Stimulated activated effector memory CD8-positive, alpha-beta T cell treated with anti-CD3 and anti-CD28 coated beads, Interleukin-12 subunit alpha, Interleukin-12 subunit beta, amount 100 ng/mL, for 72 hours (primary cell): ENCODE measurements around the gene MAN2C1.
"Not testable (repeated sequence)": the region's sequence is repeated elsewhere in the genome, so short reads cannot be mapped to it uniquely, and the experiment has no call there.

ENCODE experiments used
- ATAC-seq: fragments of 150-1000 bp; cut with Tn5 transposase; 2 replicates; pipeline ENCODE4 v1.10.0; 2021
- DNase-seq, 2 donors: peaks; one replicate each; pipeline ENCODE4 v3.0.0; 2021 to 2022; ENCODE audit warnings: low spot score in 2 of 2
- H3K27ac Mint-ChIP-seq: one replicate; pipeline ENCODE4 v1.8.0; 2022; ENCODE audit warnings: mild to moderate bottlenecking, mixed read lengths
- H3K36me3 Mint-ChIP-seq: one replicate; pipeline ENCODE4 v1.8.0; 2022; ENCODE audit warnings: mild to moderate bottlenecking, mixed read lengths
- H3K4me1 Mint-ChIP-seq: one replicate; pipeline ENCODE4 v1.8.0; 2022; ENCODE audit warnings: mixed read lengths
- H3K4me3 Mint-ChIP-seq: one replicate; pipeline ENCODE4 v1.8.0; 2022; ENCODE audit warnings: mild to moderate bottlenecking, mixed read lengths
- H3K9me3 Mint-ChIP-seq: one replicate; pipeline ENCODE4 v1.8.0; 2022; ENCODE audit warnings: mixed read lengths

The MAN2C1 gene

GRCh38 chr15:75339531-75340240 is 28.7 kb downstream of the MAN2C1 start:
- no peak overlapping the region for H3K4me3 Mint-ChIP-seq
- peaks cover 18% of the 10 kb centered on the region for H3K36me3 Mint-ChIP-seq
- H3K27ac Mint-ChIP-seq, result peak overlapping the region; percentile 32
- H3K4me1 Mint-ChIP-seq, result peaks cover 20% of the 10 kb centered on the region
- DNase-seq (no peak), ATAC-seq (no peak)
- H3K9me3 Mint-ChIP-seq, result no peaks in the 10 kb centered on the region

- H3K4me3 Mint-ChIP-seq, result no peak overlapping the region
- DNase-seq (no peak), ATAC-seq (no peak)
- peaks cover 18% of the 10 kb centered on the region for H3K36me3 Mint-ChIP-seq
- H3K4me1 Mint-ChIP-seq, result peaks cover 20% of the 10 kb centered on the region
- peak overlapping the region; percentile 10 for H3K27ac Mint-ChIP-seq
- H3K9me3 Mint-ChIP-seq, result no peaks in the 10 kb centered on the region
Measured at GRCh38 chr15:75338661-75339240, 29.7 kb downstream of the MAN2C1 start.

GRCh38 chr15:75335705-75336355 is 32.6 kb downstream of the MAN2C1 start, which contains the start of gene COMMD4:
Gene COMMD4, plus strand, starts transcription at chr15:75336063. Its CDS starts 27 bp downstream, at chr15:75336090.
- H3K36me3 Mint-ChIP-seq, result peaks cover 17% of the 10 kb centered on the region
- peak within 1 kb of the TSS; percentile 95 for H3K4me3 Mint-ChIP-seq
- no peaks in the 10 kb centered on the region for H3K9me3 Mint-ChIP-seq
- H3K4me1 Mint-ChIP-seq, result peaks cover 20% of the 10 kb centered on the region
- ATAC-seq (peak; percentile 82), DNase-seq (peak; percentile 71 to 91)
- H3K27ac Mint-ChIP-seq, result peak within 1 kb of the TSS; percentile 99

GRCh38 chr15:75335313-75335704 is 33.1 kb downstream of the MAN2C1 start:
- Mint-ChIP-seq H3K4me3 (peak overlapping the region; percentile 95), H3K27ac (peak overlapping the region; percentile 99), H3K4me1 (peaks cover 20% of the 10 kb centered on the region), H3K9me3 (no peaks in the 10 kb centered on the region), H3K36me3 (peaks cover 13% of the 10 kb centered on the region)
- ATAC-seq, result no peak
- no peak for DNase-seq

- ATAC-seq, result not testable (repeated sequence)
Measured at GRCh38 chr15:75333654-75334419, 34.6 kb downstream of the MAN2C1 start.

GRCh38 chr15:75332093-75332492 is 36.3 kb downstream of the MAN2C1 start:
- not testable (repeated sequence) for H3K9me3 Mint-ChIP-seq, ATAC-seq, DNase-seq, H3K27ac Mint-ChIP-seq, H3K4me3 Mint-ChIP-seq, H3K36me3 Mint-ChIP-seq
- H3K4me1 Mint-ChIP-seq, result peaks cover 20% of the 10 kb centered on the region

More at GRCh38 chr15:75333654-75334419, 34.6 kb downstream of the MAN2C1 start:
- H3K27ac Mint-ChIP-seq, H3K9me3 Mint-ChIP-seq, DNase-seq, H3K4me3 Mint-ChIP-seq, H3K36me3 Mint-ChIP-seq: not testable (repeated sequence)
- peaks cover 20% of the 10 kb centered on the region for H3K4me1 Mint-ChIP-seq

- no peaks in the 10 kb centered on the region for H3K9me3 Mint-ChIP-seq
- DNase-seq (no peak), ATAC-seq (no peak)
- H3K27ac Mint-ChIP-seq, result no peak overlapping the region
- H3K4me1 Mint-ChIP-seq, result no peaks in the 10 kb centered on the region
- H3K4me3 Mint-ChIP-seq, result no peak overlapping the region
- H3K36me3 Mint-ChIP-seq, result no peaks in the 10 kb centered on the region
Measured at GRCh38 chr15:75329571-75329970, 38.8 kb downstream of the MAN2C1 start.

GRCh38 chr15:75328493-75329314 is 39.7 kb downstream of the MAN2C1 start:
- H3K36me3 Mint-ChIP-seq, result no peaks in the 10 kb centered on the region
- no peaks in the 10 kb centered on the region for H3K4me1 Mint-ChIP-seq
- H3K27ac Mint-ChIP-seq, result peak overlapping the region; percentile 44
- no peak for DNase-seq
- no peak overlapping the region for H3K4me3 Mint-ChIP-seq
- no peak for ATAC-seq
- no peaks in the 10 kb centered on the region for H3K9me3 Mint-ChIP-seq

- ATAC-seq, result no peak
- no peak for DNase-seq
- Mint-ChIP-seq H3K9me3 (no peaks in the 10 kb centered on the region), H3K27ac (peak overlapping the region; percentile 44), H3K36me3 (no peaks in the 10 kb centered on the region), H3K4me1 (no peaks in the 10 kb centered on the region), H3K4me3 (no peak overlapping the region)
Measured at GRCh38 chr15:75327491-75327890, 40.9 kb downstream of the MAN2C1 start.

- no peaks in the 10 kb centered on the region for H3K9me3 Mint-ChIP-seq
- H3K27ac Mint-ChIP-seq, result peak overlapping the region; percentile 10
- no peaks in the 10 kb centered on the region for H3K36me3 Mint-ChIP-seq
- H3K4me3 Mint-ChIP-seq, result no peak overlapping the region
- ATAC-seq (no peak), DNase-seq (no peak)
- no peaks in the 10 kb centered on the region for H3K4me1 Mint-ChIP-seq
Measured at GRCh38 chr15:75327005-75327404, 41.4 kb downstream of the MAN2C1 start.

GRCh38 chr15:75325922-75326321 is 42.5 kb downstream of the MAN2C1 start:
- H3K4me1 Mint-ChIP-seq, result no peaks in the 10 kb centered on the region
- no peaks in the 10 kb centered on the region for H3K36me3 Mint-ChIP-seq
- ATAC-seq (no peak), DNase-seq (no peak)
- no peak overlapping the region for H3K4me3 Mint-ChIP-seq
- H3K9me3 Mint-ChIP-seq, result no peaks in the 10 kb centered on the region
- H3K27ac Mint-ChIP-seq, result no peak overlapping the region

- Mint-ChIP-seq H3K27ac (no peak overlapping the region), H3K36me3 (no peaks in the 10 kb centered on the region), H3K9me3 (no peaks in the 10 kb centered on the region), H3K4me1 (no peaks in the 10 kb centered on the region), H3K4me3 (no peak overlapping the region)
- ATAC-seq (no peak), DNase-seq (no peak)
Measured at GRCh38 chr15:75321711-75322110, 46.7 kb downstream of the MAN2C1 start.

- H3K27ac Mint-ChIP-seq, H3K36me3 Mint-ChIP-seq, H3K4me1 Mint-ChIP-seq, ATAC-seq, DNase-seq, H3K4me3 Mint-ChIP-seq, H3K9me3 Mint-ChIP-seq: not testable (repeated sequence)
Measured at GRCh38 chr15:75319231-75319897, 49.0 kb downstream of the MAN2C1 start.
